Ovary (tissue), 3 donors: ENCODE measurements around the gene IRF4.

Source experiments
- CTCF ChIP-seq, 3 donors: fragments of 450-650 bp in 2 of 3; fragments of 200-600 bp in 1 of 3; IDR thresholded peaks; one replicate each; pipeline versions ENCODE4 v1.5.1 to v1.8.0; 2016 to 2022; ENCODE audit warnings: antibody characterized with exemption in 3 of 3, mild to moderate bottlenecking in 1 of 3
- POLR2A ChIP-seq: fragments of 450-650 bp; IDR thresholded peaks from one replicate; pipeline ENCODE4 v1.6.1; 2017; ENCODE audit warnings: antibody characterized with exemption, mild to moderate bottlenecking, moderate library complexity
- donor health status: DM: no; HTN: no; CAD: no.

DNA sequence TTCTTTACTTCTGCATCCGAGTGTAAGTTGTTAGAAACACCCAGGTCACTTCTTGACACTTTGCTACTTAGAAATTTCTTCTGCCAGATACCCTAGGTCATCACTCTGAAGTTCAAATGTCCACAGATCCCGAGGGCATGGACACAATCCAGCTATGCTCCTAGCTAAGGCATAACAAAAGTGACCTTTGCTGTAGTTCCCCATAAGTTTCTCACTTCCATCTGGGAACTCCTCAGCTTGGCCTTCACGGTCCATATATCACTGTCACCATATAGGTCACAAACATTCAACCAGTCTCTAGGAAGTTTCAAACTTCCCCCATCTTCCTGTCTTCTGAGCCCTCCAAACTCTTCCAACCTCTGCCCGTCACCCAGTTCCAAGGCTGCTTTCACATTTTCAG is 65.3 kb downstream of the IRF4 start:
- TF ChIP-seq CTCF (IDR thresholded peaks at IDR 0.05) = no peak
- TF ChIP-seq POLR2A = no peak
